CD4-positive, alpha-beta memory T cell (primary cell): ENCODE measurements around the gene FHIT. TPM values are rescaled to one million over a fixed set of nuclear protein-coding genes. Genes with fewer than 3 reads are reported as not detected.

Source experiments
- CTCF ChIA-PET: fragments of 350-600 bp; sonication (Branson Sonifier 250); formaldehyde crosslinking; loops from one replicate; lab custom pipeline; 2021; ENCODE audit warnings: inconsistent platforms; ENCODE audit not compliant: partially characterized antibody; lab: Charles Lee
- POLR2A ChIA-PET: fragments of 350-600 bp; sonication (Branson Sonifier 250); formaldehyde crosslinking; loops from one replicate; lab custom pipeline; 2021; ENCODE audit not compliant: partially characterized antibody; lab: Charles Lee
- DNase-seq, 5 donors: peaks; one replicate each; pipeline versions ENCODE4 v3.0.0 to v3.0.0-alpha.2; 2020 to 2022; ENCODE audit warnings: mixed read lengths in 1 of 5
- H3K27ac ChIP-seq: one replicate; pipeline ENCODE4 v1.7.0; 2013; ENCODE audit warnings: low read depth, low read length
- H3K27me3 ChIP-seq: 2 replicates; pipeline ENCODE4 v1.7.0; 2013; ENCODE audit warnings: mild to moderate bottlenecking, low read length, moderate library complexity; ENCODE audit not compliant: insufficient read depth
- H3K36me3 ChIP-seq: 2 replicates; pipeline ENCODE4 v1.7.0; 2013; ENCODE audit warnings: mild to moderate bottlenecking, low read length, moderate library complexity; ENCODE audit not compliant: insufficient read depth
- H3K4me1 ChIP-seq: 2 replicates; pipeline ENCODE4 v1.7.0; 2013; ENCODE audit warnings: mild to moderate bottlenecking, low read length, moderate library complexity; ENCODE audit not compliant: insufficient read depth
- H3K4me3 ChIP-seq, 2 donors: one replicate each; pipeline ENCODE4 v1.7.0; 2013; ENCODE audit warnings: low read length in 2 of 2, mild to moderate bottlenecking in 1 of 2
- H3K9me3 ChIP-seq, 2 donors: one replicate each; pipeline ENCODE4 v1.7.0; 2013; ENCODE audit warnings: low read length in 2 of 2, control low read depth in 1 of 2; ENCODE audit not compliant: control insufficient read depth in 1 of 2
- H3K27ac Mint-ChIP-seq, 7 donors: one replicate each; pipeline ENCODE4 v1.8.0; 2020 to 2021; ENCODE audit warnings: mixed read lengths in 7 of 7, mild to moderate bottlenecking in 6 of 7, inconsistent platforms in 3 of 7, moderate library complexity in 3 of 7
- H3K27me3 Mint-ChIP-seq, 2 donors: one replicate each; pipeline ENCODE4 v1.8.0; 2020 to 2021; ENCODE audit warnings: mixed read lengths in 2 of 2
- H3K36me3 Mint-ChIP-seq, 2 donors: one replicate each; pipeline ENCODE4 v1.8.0; 2020 to 2021; ENCODE audit warnings: mixed read lengths in 2 of 2, inconsistent platforms in 1 of 2, mild to moderate bottlenecking in 1 of 2
- H3K4me1 Mint-ChIP-seq, 4 donors: one replicate each; pipeline ENCODE4 v1.8.0; 2020 to 2021; ENCODE audit warnings: mixed read lengths in 4 of 4, mild to moderate bottlenecking in 1 of 4
- H3K4me3 Mint-ChIP-seq, 8 donors: one replicate each; pipeline ENCODE4 v1.8.0; 2020 to 2021; ENCODE audit warnings: mixed read lengths in 8 of 8, mild to moderate bottlenecking in 7 of 8, moderate library complexity in 6 of 8, inconsistent platforms in 3 of 8
- H3K9me3 Mint-ChIP-seq, 8 donors: one replicate each; pipeline ENCODE4 v1.8.0; 2020 to 2021; ENCODE audit warnings: mixed read lengths in 8 of 8, mild to moderate bottlenecking in 5 of 8, inconsistent platforms in 3 of 8, moderate library complexity in 1 of 8
- intact Hi-C: fragments of 100-400 bp; cut with micrococcal nuclease; formaldehyde crosslinking; loops from one replicate; pipeline ENCODE4 v1.15.1; 2023
- polyA plus RNA-seq, 2 donors: library from polyadenylated mRNA; unstranded; fragments of 300-500 nt; fragmentation: Illumina TruSeq; gene quantifications; one replicate each; pipeline ENCODE4 v1.2.3, GENCODE V29; 2021
- total RNA-seq, 2 experiments: library from RNA; stranded (reverse); gene quantifications; one replicate each; pipeline ENCODE4 v1.2.3, GENCODE V29; 2021

Gene FHIT
- total and polyA plus RNA-seq, 4 experiments from 2014 or later, result 8.5 to 58.7 (median 33.2) TPM

DNA sequence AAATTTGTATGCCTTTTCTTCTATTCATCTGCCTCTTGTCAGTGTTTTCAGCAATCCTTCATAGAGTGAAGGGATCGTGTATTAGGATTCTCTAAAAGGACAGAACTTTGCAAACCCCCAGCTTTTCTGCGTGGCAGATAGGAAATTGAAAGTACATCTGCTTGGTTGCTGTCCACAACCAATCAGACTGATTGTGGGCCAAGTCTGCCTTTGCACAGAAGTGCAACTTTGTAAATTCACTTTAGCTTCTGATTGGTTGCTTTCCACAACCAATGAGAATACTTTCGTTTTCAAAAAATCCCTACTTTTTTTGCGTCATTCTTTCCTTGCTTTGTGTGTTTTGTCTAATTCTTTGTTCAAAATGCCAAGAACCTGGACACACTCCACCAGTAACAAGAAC lies 847.4 kb downstream of the FHIT start:
- Mint-ChIP-seq H3K27ac (no peak overlapping the region), H3K9me3 (peaks cover 0 to 4% (median 0%) of the 10 kb centered on the region in 8 donors), H3K4me3 (peak overlapping the region in 1 of 8 donors; percentile 44), H3K4me1 (peaks cover 0 to 2% (median 0%) of the 10 kb centered on the region in 4 donors), H3K36me3 (no peaks in the 10 kb centered on the region), H3K27me3 (no peaks in the 10 kb centered on the region)
- intact Hi-C loops, result no loop called here
- no peak for DNase-seq
- Histone ChIP-seq H3K27ac (no peak overlapping the region), H3K4me3 (no peak overlapping the region), H3K36me3 (no peaks in the 10 kb centered on the region), H3K27me3 (no peaks in the 10 kb centered on the region), H3K9me3 (no peaks in the 10 kb centered on the region), H3K4me1 (no peaks in the 10 kb centered on the region)
- ChIA-PET CTCF (no interaction called here), POLR2A (no interaction called here)

- Histone ChIP-seq H3K27ac (no peak overlapping the region), H3K27me3 (no peaks in the 10 kb centered on the region), H3K36me3 (no peaks in the 10 kb centered on the region), H3K4me1 (no peaks in the 10 kb centered on the region), H3K4me3 (no peak overlapping the region), H3K9me3 (no peaks in the 10 kb centered on the region)
- DNase-seq, result no peak
- Mint-ChIP-seq H3K36me3 (no peaks in the 10 kb centered on the region), H3K27ac (no peak overlapping the region), H3K9me3 (peaks cover 0 to 4% (median 0%) of the 10 kb centered on the region in 8 donors), H3K4me1 (peaks cover 0 to 2% (median 0%) of the 10 kb centered on the region in 4 donors), H3K27me3 (no peaks in the 10 kb centered on the region), H3K4me3 (no peak overlapping the region)
- ChIA-PET CTCF (no interaction called here), POLR2A (no interaction called here)
- intact Hi-C loops, result no loop called here
Observed at GRCh38 chr3:60402931-60403330, 848.3 kb downstream of the FHIT start.

DNA sequence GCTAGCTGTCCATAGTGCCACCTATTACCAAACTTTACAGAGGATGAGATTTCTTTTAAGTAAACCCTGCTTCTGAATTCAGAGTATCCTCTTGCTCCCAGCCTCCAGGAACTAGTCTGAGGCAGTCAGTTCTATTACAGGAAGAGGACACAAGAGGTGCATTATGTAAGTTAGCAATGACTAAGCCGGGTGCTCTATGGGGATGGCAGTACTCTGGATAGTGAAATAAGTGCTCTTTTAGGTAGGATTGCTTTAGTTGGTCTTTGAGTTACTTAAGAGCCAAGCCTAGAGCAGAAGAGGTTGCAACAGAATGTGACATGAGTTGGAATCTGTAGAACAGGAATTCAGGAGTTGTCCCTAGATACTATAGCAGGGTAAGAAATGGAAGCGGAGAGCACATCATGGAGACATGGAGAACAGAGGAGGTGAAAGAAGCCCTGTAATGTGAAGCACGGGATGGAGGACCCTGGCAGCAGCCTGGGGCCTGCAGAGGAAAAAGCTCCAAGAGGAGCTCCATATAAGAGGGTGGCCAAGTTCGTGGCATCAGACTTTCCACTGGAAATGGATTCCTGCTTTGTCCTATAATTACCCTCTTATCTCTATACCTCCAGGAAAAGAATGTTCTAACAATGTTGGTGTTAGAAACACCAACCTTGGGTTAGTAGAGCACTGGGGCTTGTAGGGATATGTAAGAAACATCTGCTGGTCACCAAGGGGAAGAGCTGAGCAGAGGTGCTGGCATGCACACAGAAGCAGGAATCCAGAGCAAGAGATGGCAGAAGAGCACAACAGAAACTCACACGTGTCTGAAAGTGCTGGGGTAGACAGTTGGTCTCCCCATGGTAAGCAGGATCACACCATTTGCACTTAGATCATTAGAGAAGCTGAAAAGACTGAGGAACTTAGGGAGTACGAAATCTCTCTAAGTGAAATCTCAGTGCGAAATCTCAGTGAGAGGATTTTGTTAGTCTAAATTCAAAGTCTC lies 851.1 kb downstream of the FHIT start:
- H3K9me3 Mint-ChIP-seq, result peaks cover 0 to 8% (median 2%) of the 10 kb centered on the region in 8 donors
- H3K27ac ChIP-seq, result no peak overlapping the region
- ChIA-PET CTCF (no interaction called here), POLR2A (no interaction called here)
- H3K4me3 ChIP-seq, result no peak overlapping the region
- no peaks in the 10 kb centered on the region for H3K27me3 Mint-ChIP-seq
- H3K36me3 Mint-ChIP-seq, result no peaks in the 10 kb centered on the region
- intact Hi-C loops, result no loop called here
- H3K27ac Mint-ChIP-seq, result no peak overlapping the region
- H3K36me3 ChIP-seq, result no peaks in the 10 kb centered on the region
- no peak for DNase-seq
- no peaks in the 10 kb centered on the region for H3K9me3 ChIP-seq
- H3K4me1 Mint-ChIP-seq, result peaks cover 0 to 2% (median 0%) of the 10 kb centered on the region in 4 donors
- no peaks in the 10 kb centered on the region for H3K27me3 ChIP-seq
- H3K4me3 Mint-ChIP-seq, result no peak overlapping the region
- no peaks in the 10 kb centered on the region for H3K4me1 ChIP-seq

- H3K27me3 Mint-ChIP-seq, result no peaks in the 10 kb centered on the region
- ChIA-PET POLR2A (no interaction called here), CTCF (no interaction called here)
- Histone ChIP-seq H3K27ac (no peak overlapping the region), H3K4me1 (no peaks in the 10 kb centered on the region), H3K36me3 (no peaks in the 10 kb centered on the region), H3K27me3 (no peaks in the 10 kb centered on the region), H3K9me3 (no peaks in the 10 kb centered on the region), H3K4me3 (no peak overlapping the region)
- H3K9me3 Mint-ChIP-seq, result peaks cover 0 to 8% (median 2%) of the 10 kb centered on the region in 8 donors
- peaks cover 0 to 2% (median 0%) of the 10 kb centered on the region in 4 donors for H3K4me1 Mint-ChIP-seq
- intact Hi-C loops, result no loop called here
- H3K4me3 Mint-ChIP-seq, result no peak overlapping the region
- H3K27ac Mint-ChIP-seq, result peak overlapping the region in 1 of 7 donors; percentile 49
- H3K36me3 Mint-ChIP-seq, result no peaks in the 10 kb centered on the region
- DNase-seq, result no peak
Observed at GRCh38 chr3:60399292-60399691, 852.0 kb downstream of the FHIT start.

- Histone ChIP-seq H3K36me3 (no peaks in the 10 kb centered on the region), H3K4me3 (no peak overlapping the region), H3K27me3 (no peaks in the 10 kb centered on the region), H3K4me1 (no peaks in the 10 kb centered on the region), H3K9me3 (no peaks in the 10 kb centered on the region), H3K27ac (no peak overlapping the region)
- intact Hi-C loops, result no loop called here
- no peaks in the 10 kb centered on the region for H3K27me3 Mint-ChIP-seq
- DNase-seq, result no peak
- H3K9me3 Mint-ChIP-seq, result peaks cover 0 to 8% (median 2%) of the 10 kb centered on the region in 8 donors
- POLR2A ChIA-PET, result no interaction called here
- no peak overlapping the region for H3K4me3 Mint-ChIP-seq
- H3K36me3 Mint-ChIP-seq, result no peaks in the 10 kb centered on the region
- CTCF ChIA-PET, result no interaction called here
- no peaks in the 10 kb centered on the region for H3K4me1 Mint-ChIP-seq
- no peak overlapping the region for H3K27ac Mint-ChIP-seq
Observed at GRCh38 chr3:60395173-60395762, 856.0 kb downstream of the FHIT start.

DNA sequence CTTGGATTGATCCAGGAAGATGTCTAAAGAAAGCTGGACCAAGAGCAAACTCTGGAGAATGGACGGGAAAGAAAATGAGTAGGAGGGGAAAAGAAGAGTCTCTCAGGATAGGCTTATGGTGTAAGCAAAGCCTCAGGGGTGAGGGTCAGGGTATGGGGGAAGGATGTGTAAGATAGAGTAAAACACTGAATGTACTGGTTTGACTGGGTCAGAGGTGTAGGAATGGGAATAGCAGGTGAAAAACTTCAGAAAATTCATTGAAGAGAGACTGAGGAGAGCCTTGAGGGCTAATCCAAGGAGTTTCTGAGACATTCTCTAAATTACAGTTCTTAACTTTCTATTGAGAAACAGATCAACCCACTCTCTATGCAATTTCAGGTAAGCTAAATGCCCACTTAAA lies 857.3 kb downstream of the FHIT start:
- ChIA-PET POLR2A (no interaction called here), CTCF (no interaction called here)
- Mint-ChIP-seq H3K27ac (no peak overlapping the region), H3K9me3 (peaks cover 0 to 6% (median 2%) of the 10 kb centered on the region in 8 donors), H3K27me3 (no peaks in the 10 kb centered on the region), H3K4me1 (no peaks in the 10 kb centered on the region), H3K36me3 (no peaks in the 10 kb centered on the region), H3K4me3 (no peak overlapping the region)
- H3K36me3 ChIP-seq, result no peaks in the 10 kb centered on the region
- no peaks in the 10 kb centered on the region for H3K9me3 ChIP-seq
- no peaks in the 10 kb centered on the region for H3K4me1 ChIP-seq
- no peaks in the 10 kb centered on the region for H3K27me3 ChIP-seq
- no peak for DNase-seq
- H3K4me3 ChIP-seq, result no peak overlapping the region
- no peak overlapping the region for H3K27ac ChIP-seq
- intact Hi-C loops, result no loop called here

DNA sequence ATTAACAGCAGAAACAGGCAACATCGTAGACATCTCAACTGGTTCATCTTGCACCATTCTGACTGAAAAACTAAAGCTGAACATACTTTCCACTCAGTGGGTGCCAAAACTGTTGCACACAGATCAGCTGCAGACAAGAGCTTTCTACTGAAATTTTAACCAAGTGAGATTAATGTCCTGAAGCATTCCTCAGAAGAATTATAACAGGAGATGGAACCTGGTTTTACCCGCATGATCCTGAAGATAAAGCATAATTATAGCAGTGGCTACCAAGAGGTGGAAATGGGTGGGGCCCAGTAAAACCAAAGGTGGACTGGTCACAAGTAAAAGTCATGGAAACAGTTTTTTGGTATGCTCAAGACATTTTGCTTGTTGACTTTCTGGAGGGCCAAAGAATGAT lies 858.8 kb downstream of the FHIT start:
- H3K27ac Mint-ChIP-seq, result no peak overlapping the region
- POLR2A ChIA-PET, result no interaction called here
- no peaks in the 10 kb centered on the region for H3K4me1 ChIP-seq
- no peaks in the 10 kb centered on the region for H3K4me1 Mint-ChIP-seq
- H3K4me3 Mint-ChIP-seq, result no peak overlapping the region
- H3K27ac ChIP-seq, result no peak overlapping the region
- CTCF ChIA-PET, result no interaction called here
- no peak for DNase-seq
- no peaks in the 10 kb centered on the region for H3K27me3 ChIP-seq
- no peaks in the 10 kb centered on the region for H3K36me3 Mint-ChIP-seq
- no peak overlapping the region for H3K4me3 ChIP-seq
- H3K27me3 Mint-ChIP-seq, result no peaks in the 10 kb centered on the region
- no peaks in the 10 kb centered on the region for H3K36me3 ChIP-seq
- intact Hi-C loops, result no loop called here
- H3K9me3 ChIP-seq, result no peaks in the 10 kb centered on the region
- H3K9me3 Mint-ChIP-seq, result no peaks in the 10 kb centered on the region
